Measurements from ENCODE around the gene SGK2. TPM values are rescaled to one million over a fixed set of nuclear protein-coding genes. Genes with fewer than 3 reads are reported as not detected.

The SGK2 gene
- total RNA-seq, 1 donor from 2014 or later: 2.8 TPM

- Histone ChIP-seq H3K4me1 (no peaks in the 10 kb centered on the region), H3K36me3 (no peaks in the 10 kb centered on the region), H3K9me3 (ENCODE audit: low read depth) (no peaks in the 10 kb centered on the region), H3F3A (ENCODE audit: low read depth) (no peaks in the 10 kb centered on the region), H3K27ac (no peak overlapping the region), H4K20me1 (ENCODE audit: low read depth) (peaks cover 3% of the 10 kb centered on the region), H3K4me3 (no peak overlapping the region), H3K4me2 (no peak overlapping the region), H3K9ac (no peak overlapping the region), H2AFZ (replicated peaks) (no peak overlapping the region), H3K27me3 (no peaks in the 10 kb centered on the region), H3K79me2 (ENCODE audit: low read depth) (peaks cover 18% of the 10 kb centered on the region)
- DNase-seq (ENCODE audit: low spot score): no peak
- H3K4me3 Mint-ChIP-seq: peak overlapping the region; percentile 2
- no peaks in the 10 kb centered on the region for H3K27me3 Mint-ChIP-seq (ENCODE audit: insufficient read depth, low read depth)
- no peaks in the 10 kb centered on the region for H3K9me3 Mint-ChIP-seq
- no peak overlapping the region for H3K27ac Mint-ChIP-seq
- peaks cover 7% of the 10 kb centered on the region for H3K36me3 Mint-ChIP-seq
- no peaks in the 10 kb centered on the region for H3K4me1 Mint-ChIP-seq
- no peak for TF ChIP-seq EZH2 (IDR thresholded peaks at IDR 0.05)
- TF ChIP-seq CTCF (IDR thresholded peaks at IDR 0.05): no peak
- no peak for TF ChIP-seq EZH2phosphoT487 (IDR thresholded peaks at IDR 0.05)
These were observed 42.5 kb upstream of the SGK2 start for GRCh38 chr20:43516251-43516824.

GRCh38 chr20:43520074-43520630 lies 38.7 kb upstream of the SGK2 start:
- H3K27ac Mint-ChIP-seq: no peak overlapping the region
- Histone ChIP-seq H2AFZ (replicated peaks) (no peak overlapping the region), H3K4me2 (no peak overlapping the region), H3K36me3 (no peaks in the 10 kb centered on the region), H3K9me3 (ENCODE audit: low read depth) (no peaks in the 10 kb centered on the region), H3K9ac (no peak overlapping the region), H3K4me3 (no peak overlapping the region), H3K4me1 (no peaks in the 10 kb centered on the region), H3K27ac (no peak overlapping the region), H3K79me2 (ENCODE audit: low read depth) (peaks cover 14% of the 10 kb centered on the region), H3F3A (ENCODE audit: low read depth) (no peaks in the 10 kb centered on the region), H3K27me3 (no peaks in the 10 kb centered on the region), H4K20me1 (ENCODE audit: low read depth) (peaks cover 3% of the 10 kb centered on the region)
- peaks cover 4% of the 10 kb centered on the region for H3K27me3 Mint-ChIP-seq (ENCODE audit: insufficient read depth, low read depth)
- no peaks in the 10 kb centered on the region for H3K9me3 Mint-ChIP-seq
- peaks cover 7% of the 10 kb centered on the region for H3K36me3 Mint-ChIP-seq
- no peak overlapping the region for H3K4me3 Mint-ChIP-seq
- DNase-seq (ENCODE audit: low spot score): no peak
- TF ChIP-seq EZH2phosphoT487 (IDR thresholded peaks at IDR 0.05): no peak
- TF ChIP-seq EZH2 (IDR thresholded peaks at IDR 0.05): no peak
- no peak for TF ChIP-seq CTCF (IDR thresholded peaks at IDR 0.05)
- H3K4me1 Mint-ChIP-seq: no peaks in the 10 kb centered on the region

- H3K9me3 ChIP-seq (ENCODE audit: low read depth): no peaks in the 10 kb centered on the region
- H3F3A ChIP-seq (ENCODE audit: low read depth): no peaks in the 10 kb centered on the region
- no peaks in the 10 kb centered on the region for H3K4me1 Mint-ChIP-seq
- H3K27ac ChIP-seq: no peak overlapping the region
- no peaks in the 10 kb centered on the region for H3K79me2 ChIP-seq (ENCODE audit: low read depth)
- H4K20me1 ChIP-seq (ENCODE audit: low read depth): no peaks in the 10 kb centered on the region
- H3K4me1 ChIP-seq: no peaks in the 10 kb centered on the region
- no peak overlapping the region for H3K4me2 ChIP-seq
- no peaks in the 10 kb centered on the region for H3K27me3 ChIP-seq
- H3K4me3 ChIP-seq: no peak overlapping the region
- no peaks in the 10 kb centered on the region for H3K9me3 Mint-ChIP-seq
- H3K9ac ChIP-seq: no peak overlapping the region
- H3K4me3 Mint-ChIP-seq: no peak overlapping the region
- H3K27ac Mint-ChIP-seq: no peak overlapping the region
- TF ChIP-seq CTCF (IDR thresholded peaks at IDR 0.05) (no peak), EZH2phosphoT487 (IDR thresholded peaks at IDR 0.05) (no peak), EZH2 (IDR thresholded peaks at IDR 0.05) (no peak)
- peaks cover 8% of the 10 kb centered on the region for H3K27me3 Mint-ChIP-seq (ENCODE audit: insufficient read depth, low read depth)
- DNase-seq (ENCODE audit: low spot score): no peak
- H2AFZ ChIP-seq (replicated peaks): no peak overlapping the region
- H3K36me3 Mint-ChIP-seq: peaks cover 2% of the 10 kb centered on the region
- H3K36me3 ChIP-seq: no peaks in the 10 kb centered on the region
These were observed 33.8 kb upstream of the SGK2 start for GRCh38 chr20:43525021-43525420.
